HAP-1 (cell line): ENCODE results near the gene ECSCR.

Experiments
- DNase-seq, 2 experiments: peaks; one replicate each; pipeline ENCODE4 v3.0.0-alpha.2; 2016 to 2020; ENCODE audit warnings: low spot score in 2 of 2
- H3K27me3 ChIP-seq: fragments of 250-450 bp; sonication (Bioruptor Pico); 2 replicates; pipeline ENCODE4 v1.5.1; 2020; ENCODE audit warnings: low read depth, mild to moderate bottlenecking, moderate library complexity
- H3K36me3 ChIP-seq: fragments of 250-450 bp; sonication (Bioruptor Pico); replicated peaks from 2 replicates; pipeline ENCODE4 v1.5.1; 2020; ENCODE audit warnings: mild to moderate bottlenecking
- H3K4me1 ChIP-seq: fragments of 250-450 bp; sonication (Bioruptor Pico); 2 replicates; pipeline ENCODE4 v1.5.1; 2020; ENCODE audit warnings: mild to moderate bottlenecking
- H3K4me3 ChIP-seq: fragments of 250-450 bp; sonication (Bioruptor Pico); 2 replicates; pipeline ENCODE4 v1.5.1; 2020; ENCODE audit warnings: mild to moderate bottlenecking, moderate library complexity
- H3K9me3 ChIP-seq: fragments of 250-450 bp; sonication (Bioruptor Pico); 2 replicates; pipeline ENCODE4 v1.5.1; 2020; ENCODE audit warnings: mild to moderate bottlenecking, moderate library complexity
- in situ Hi-C: fragments of 300-500 bp; cut with MboI; formaldehyde crosslinking; loops from 3 replicates; pipeline ENCODE4 v1.14.3; 2020; ENCODE audit warnings: low sequenced_read_pairs, inconsistent platforms, mixed read lengths

Gene ECSCR

GRCh38 chr5:139407517-139407916 lies 55.0 kb downstream of the ECSCR start:
- DNase-seq = no peak
- no peaks in the 10 kb centered on the region for H3K27me3 ChIP-seq
- H3K4me3 ChIP-seq = no peak overlapping the region
- no peaks in the 10 kb centered on the region for H3K36me3 ChIP-seq
- in situ Hi-C loops = no loop called here
- H3K9me3 ChIP-seq = no peaks in the 10 kb centered on the region
- H3K4me1 ChIP-seq = peaks cover 12% of the 10 kb centered on the region

GRCh38 chr5:139406963-139407362 lies 55.6 kb downstream of the ECSCR start:
- no peak overlapping the region for H3K4me3 ChIP-seq
- no peak for DNase-seq
- in situ Hi-C loops = no loop called here

GRCh38 chr5:139404484-139404840 lies 58.1 kb downstream of the ECSCR start:
- DNase-seq = no peak
- Histone ChIP-seq H3K36me3 (peaks cover 4% of the 10 kb centered on the region; the same call in 1 of the 2 replicates), H3K27me3 (no peaks in the 10 kb centered on the region), H3K9me3 (no peaks in the 10 kb centered on the region), H3K4me1 (peaks cover 12% of the 10 kb centered on the region), H3K4me3 (peak overlapping the region; percentile 47)
- in situ Hi-C loops = no loop called here

More at GRCh38 chr5:139406963-139407362, 55.6 kb downstream of the ECSCR start:
- Histone ChIP-seq H3K9me3 (no peaks in the 10 kb centered on the region), H3K4me1 (peaks cover 12% of the 10 kb centered on the region), H3K36me3 (no peaks in the 10 kb centered on the region), H3K27me3 (no peaks in the 10 kb centered on the region)

DNA sequence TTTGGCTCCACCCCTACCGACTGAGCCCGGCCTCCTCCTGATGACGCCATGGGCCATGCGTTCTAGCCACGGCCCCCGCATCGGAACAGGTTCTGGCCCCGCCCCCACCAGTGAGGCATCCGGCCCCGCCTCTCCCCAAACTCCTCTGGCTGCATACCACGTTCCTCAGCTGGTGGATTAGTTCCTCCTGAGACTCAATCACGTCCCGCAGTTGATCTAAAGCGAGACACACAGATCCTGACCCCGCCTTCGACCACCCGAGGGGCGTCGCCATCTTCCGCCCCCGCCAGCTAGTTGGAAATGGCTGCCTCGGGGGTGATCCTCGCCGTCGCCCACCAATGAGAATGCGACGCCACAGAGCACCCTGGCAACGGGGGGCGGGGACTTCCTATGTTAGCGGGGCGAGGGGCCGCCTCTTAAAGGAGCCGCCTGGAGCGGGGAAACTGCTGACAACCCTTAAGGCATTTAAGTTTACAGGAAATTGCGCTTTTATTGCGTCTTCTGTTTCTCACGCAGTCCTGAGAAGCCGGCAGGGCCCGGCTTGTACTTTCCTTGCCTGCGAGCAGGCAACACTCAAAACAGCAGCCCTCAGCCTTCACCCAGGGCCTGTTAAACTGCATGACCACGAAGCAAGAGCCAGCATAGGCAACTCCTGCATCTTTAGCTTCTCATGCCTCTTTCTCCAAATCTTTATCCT lies 58.6 kb downstream of the ECSCR start, which contains the start of gene SPATA24:
Gene SPATA24, minus strand, starts transcription at position 303 of the 697 bp plus-strand sequence. Its CDS starts 29 bp downstream, at position 274.
- in situ Hi-C loops = no loop called here
- Histone ChIP-seq H3K4me3 (peak within 1 kb of the TSS; percentile 47), H3K4me1 (peaks cover 12% of the 10 kb centered on the region), H3K27me3 (no peaks in the 10 kb centered on the region), H3K9me3 (no peaks in the 10 kb centered on the region), H3K36me3 (peaks cover 4% of the 10 kb centered on the region; the same call in 1 of the 2 replicates)
- peak; percentile 94 to 99 for DNase-seq

DNA sequence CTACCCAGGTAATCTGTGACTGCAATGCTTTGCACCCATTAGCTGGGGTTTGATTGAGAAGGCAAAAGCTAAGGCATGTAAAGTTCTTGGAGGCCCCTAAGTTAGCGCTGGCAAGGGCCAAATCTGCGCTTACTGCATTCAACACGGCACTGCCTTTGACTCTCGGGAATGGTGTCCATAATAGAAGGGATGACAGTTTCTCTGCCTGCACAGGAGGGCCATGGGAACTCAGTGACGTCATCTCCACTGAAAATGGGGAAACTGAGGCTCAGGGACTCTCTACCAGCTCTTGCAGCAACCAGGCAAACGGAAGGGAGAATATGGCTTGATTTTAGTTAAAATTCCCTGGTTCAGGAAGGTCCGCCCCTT lies 59.1 kb downstream of the ECSCR start:
- Histone ChIP-seq H3K4me1 (peaks cover 12% of the 10 kb centered on the region), H3K27me3 (no peaks in the 10 kb centered on the region), H3K36me3 (peaks cover 4% of the 10 kb centered on the region; the same call in 1 of the 2 replicates), H3K9me3 (no peaks in the 10 kb centered on the region), H3K4me3 (peak overlapping the region; percentile 47)
- in situ Hi-C loops = no loop called here
- no peak for DNase-seq

GRCh38 chr5:139402561-139403158 lies 59.9 kb downstream of the ECSCR start:
- Histone ChIP-seq H3K4me1 (peaks cover 12% of the 10 kb centered on the region), H3K4me3 (no peak overlapping the region), H3K36me3 (peaks cover 4% of the 10 kb centered on the region; the same call in 1 of the 2 replicates), H3K27me3 (no peaks in the 10 kb centered on the region), H3K9me3 (no peaks in the 10 kb centered on the region)
- in situ Hi-C loops = no loop called here
- peak; percentile 39 to 71 for DNase-seq

GRCh38 chr5:139401546-139401945 lies 61.0 kb downstream of the ECSCR start:
- H3K9me3 ChIP-seq = no peaks in the 10 kb centered on the region

DNA sequence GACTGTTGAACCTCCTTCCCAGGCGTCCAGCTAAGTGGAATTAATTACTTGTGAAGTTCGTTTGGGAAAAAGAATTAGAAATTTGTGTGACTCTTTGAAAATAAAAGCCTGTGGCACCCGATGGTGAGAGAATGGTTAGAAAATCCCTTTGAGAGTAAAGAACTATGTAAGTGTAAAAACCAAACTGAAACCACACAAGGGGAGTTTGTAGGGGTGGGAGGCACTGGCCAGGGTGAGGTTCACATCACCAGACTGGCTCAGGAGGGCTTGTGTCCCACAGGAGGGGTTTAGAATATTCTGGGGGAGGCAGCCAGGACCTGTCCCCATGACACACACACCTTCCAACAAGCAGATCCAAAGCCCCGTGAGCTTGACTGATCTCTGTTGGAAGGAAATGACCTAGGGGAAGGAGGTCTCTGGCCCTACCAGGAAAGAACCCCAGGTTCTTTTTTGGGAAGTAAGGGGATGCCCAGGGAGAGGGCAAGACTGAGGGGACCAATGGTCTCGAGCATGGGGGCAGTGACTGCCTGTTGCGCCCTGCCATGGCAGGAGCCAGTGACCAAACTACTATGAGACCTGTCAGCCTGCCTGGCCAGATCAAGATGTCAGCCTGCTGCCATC lies 62.9 kb downstream of the ECSCR start:
- H3K9me3 ChIP-seq = no peaks in the 10 kb centered on the region
- H3K36me3 ChIP-seq = peaks cover 4% of the 10 kb centered on the region; the same call in 1 of the 2 replicates
- H3K4me1 ChIP-seq = peaks cover 11% of the 10 kb centered on the region
- no peaks in the 10 kb centered on the region for H3K27me3 ChIP-seq
- in situ Hi-C loops = no loop called here
- DNase-seq = no peak
- no peak overlapping the region for H3K4me3 ChIP-seq

More at GRCh38 chr5:139401546-139401945, 61.0 kb downstream of the ECSCR start:
- Histone ChIP-seq H3K27me3 (no peaks in the 10 kb centered on the region), H3K4me1 (peaks cover 12% of the 10 kb centered on the region), H3K4me3 (no peak overlapping the region), H3K36me3 (peaks cover 4% of the 10 kb centered on the region; the same call in 1 of the 2 replicates)
- no peak for DNase-seq
- in situ Hi-C loops = no loop called here
